ENCODE data around the gene LCA5.
"Not testable (repeated sequence)": the region's sequence is repeated elsewhere in the genome, so short reads cannot be mapped to it uniquely, and the experiment has no call there.

Gene LCA5

DNA sequence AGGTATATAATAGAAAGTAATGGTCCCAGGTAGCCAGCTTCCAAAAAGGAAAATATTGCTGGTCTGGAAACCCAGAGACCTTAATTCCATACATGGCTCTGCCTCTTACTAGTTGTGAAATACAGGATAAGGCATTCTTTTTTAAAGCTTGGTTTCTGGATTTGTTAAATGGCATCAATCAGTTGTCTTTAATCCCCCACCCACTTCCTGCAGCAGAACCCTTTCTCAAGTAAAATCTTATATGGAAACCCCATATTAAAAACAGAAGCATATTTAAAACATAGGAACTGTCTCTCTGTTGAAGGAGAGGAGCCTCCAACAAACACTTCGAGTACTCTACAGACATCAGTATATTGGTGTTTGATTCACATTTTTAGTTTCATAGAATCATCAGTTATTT, 6.2 kb upstream of the LCA5 start:
- no peak overlapping the region for H3K4me3 ChIP-seq (ENCODE audit: low read depth, low read length, poor library complexity, severe bottlenecking)
- H3K9ac ChIP-seq (ENCODE audit: low read length): no peak overlapping the region
- no peak overlapping the region for H2AFZ ChIP-seq (ENCODE audit: low read length)
- H3F3A ChIP-seq (ENCODE audit: insufficient read depth, low read length): no peaks in the 10 kb centered on the region
- no peaks in the 10 kb centered on the region for H3K4me1 ChIP-seq (ENCODE audit: insufficient read depth, low read length, severe bottlenecking)
- H3K27ac ChIP-seq (ENCODE audit: low read depth, low read length, poor library complexity, severe bottlenecking): no peak overlapping the region
- H3K79me2 ChIP-seq (ENCODE audit: insufficient read depth, low read length): no peaks in the 10 kb centered on the region
- no peaks in the 10 kb centered on the region for H3K36me3 ChIP-seq (ENCODE audit: insufficient read depth, low read length)
- no peaks in the 10 kb centered on the region for H3K9me3 ChIP-seq (ENCODE audit: low read length)
- no peaks in the 10 kb centered on the region for H3K27me3 ChIP-seq (ENCODE audit: insufficient read depth, low read length)
- H4K20me1 ChIP-seq (ENCODE audit: insufficient read depth, low read length): no peaks in the 10 kb centered on the region
- TF ChIP-seq, protein P1, sequence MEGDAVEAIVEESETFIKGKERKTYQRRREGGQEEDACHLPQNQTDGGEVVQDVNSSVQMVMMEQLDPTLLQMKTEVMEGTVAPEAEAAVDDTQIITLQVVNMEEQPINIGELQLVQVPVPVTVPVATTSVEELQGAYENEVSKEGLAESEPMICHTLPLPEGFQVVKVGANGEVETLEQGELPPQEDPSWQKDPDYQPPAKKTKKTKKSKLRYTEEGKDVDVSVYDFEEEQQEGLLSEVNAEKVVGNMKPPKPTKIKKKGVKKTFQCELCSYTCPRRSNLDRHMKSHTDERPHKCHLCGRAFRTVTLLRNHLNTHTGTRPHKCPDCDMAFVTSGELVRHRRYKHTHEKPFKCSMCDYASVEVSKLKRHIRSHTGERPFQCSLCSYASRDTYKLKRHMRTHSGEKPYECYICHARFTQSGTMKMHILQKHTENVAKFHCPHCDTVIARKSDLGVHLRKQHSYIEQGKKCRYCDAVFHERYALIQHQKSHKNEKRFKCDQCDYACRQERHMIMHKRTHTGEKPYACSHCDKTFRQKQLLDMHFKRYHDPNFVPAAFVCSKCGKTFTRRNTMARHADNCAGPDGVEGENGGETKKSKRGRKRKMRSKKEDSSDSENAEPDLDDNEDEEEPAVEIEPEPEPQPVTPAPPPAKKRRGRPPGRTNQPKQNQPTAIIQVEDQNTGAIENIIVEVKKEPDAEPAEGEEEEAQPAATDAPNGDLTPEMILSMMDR (IDR thresholded peaks at IDR 0.05; ENCODE audit: low read length): no peak
- no peak for TF ChIP-seq EZH2 (IDR thresholded peaks at IDR 0.05; ENCODE audit: borderline replicate concordance, low read length)
- no peaks in the 10 kb centered on the region for H3K9me2 ChIP-seq (ENCODE audit: low read depth, low read length)
- no peak overlapping the region for H3K4me2 ChIP-seq (ENCODE audit: low read length)

DNA sequence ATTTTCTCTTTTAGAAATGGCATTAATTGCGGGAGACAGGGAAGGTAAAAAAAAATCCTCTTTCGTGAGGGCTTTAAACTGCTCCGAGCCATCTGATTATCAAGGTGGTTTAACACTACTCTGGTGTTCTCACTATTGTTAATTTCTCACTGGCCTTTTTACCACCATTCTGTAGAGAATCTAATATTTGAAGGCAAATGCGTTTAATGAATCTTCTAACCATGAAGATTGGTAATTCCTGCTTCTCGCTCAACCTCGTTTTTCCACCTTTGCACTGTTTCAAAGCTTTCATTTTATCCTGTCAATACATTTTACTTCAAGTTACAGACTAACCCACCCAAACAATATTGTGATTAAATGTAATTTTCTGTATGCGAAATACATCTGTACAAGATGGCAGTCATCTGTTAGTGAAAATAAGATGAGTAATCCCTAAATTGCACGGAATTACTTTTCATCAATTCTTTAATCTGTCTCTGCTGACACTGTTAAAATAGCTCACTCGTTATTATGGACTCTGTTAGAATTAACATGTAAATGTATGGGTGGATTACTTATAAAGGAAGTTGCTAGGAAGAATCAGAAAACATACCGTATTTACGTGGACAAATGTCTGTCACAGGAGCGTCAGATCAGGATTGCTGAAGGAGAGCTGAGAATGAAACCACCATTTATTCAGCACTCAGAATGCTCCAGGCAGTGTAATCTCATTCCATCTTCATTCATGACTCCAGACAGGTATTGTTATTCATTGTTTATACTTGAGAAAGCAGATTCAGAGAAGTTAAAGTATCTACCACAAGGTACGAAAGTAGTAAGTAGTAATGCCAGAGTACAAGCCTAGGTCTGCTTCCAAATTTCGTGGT, 1.1 kb upstream of the LCA5 start:
- no peaks in the 10 kb centered on the region for H3K4me1 ChIP-seq (ENCODE audit: insufficient read depth, low read length, severe bottlenecking)
- H3K9me3 ChIP-seq (ENCODE audit: low read length): no peaks in the 10 kb centered on the region
- H3K9ac ChIP-seq (ENCODE audit: low read length): no peak overlapping the region
- no peaks in the 10 kb centered on the region for H3K36me3 ChIP-seq (ENCODE audit: insufficient read depth, low read length)
- H4K20me1 ChIP-seq (ENCODE audit: insufficient read depth, low read length): no peaks in the 10 kb centered on the region
- no peaks in the 10 kb centered on the region for H3K27me3 ChIP-seq (ENCODE audit: insufficient read depth, low read length)
- H3K4me2 ChIP-seq (ENCODE audit: low read length): no peak overlapping the region
- H2AFZ ChIP-seq (ENCODE audit: low read length): no peak overlapping the region
- no peak overlapping the region for H3K27ac ChIP-seq (ENCODE audit: low read depth, low read length, poor library complexity, severe bottlenecking)
- no peaks in the 10 kb centered on the region for H3K79me2 ChIP-seq (ENCODE audit: insufficient read depth, low read length)
- H3K9me2 ChIP-seq (ENCODE audit: low read depth, low read length): no peaks in the 10 kb centered on the region
- no peak overlapping the region for H3K4me3 ChIP-seq (ENCODE audit: low read depth, low read length, poor library complexity, severe bottlenecking)
- TF ChIP-seq, protein P1 (IDR thresholded peaks at IDR 0.05; ENCODE audit: low read length): no peak
- TF ChIP-seq EZH2 (IDR thresholded peaks at IDR 0.05; ENCODE audit: borderline replicate concordance, low read length): no peak
- H3F3A ChIP-seq (ENCODE audit: insufficient read depth, low read length): no peaks in the 10 kb centered on the region

DNA sequence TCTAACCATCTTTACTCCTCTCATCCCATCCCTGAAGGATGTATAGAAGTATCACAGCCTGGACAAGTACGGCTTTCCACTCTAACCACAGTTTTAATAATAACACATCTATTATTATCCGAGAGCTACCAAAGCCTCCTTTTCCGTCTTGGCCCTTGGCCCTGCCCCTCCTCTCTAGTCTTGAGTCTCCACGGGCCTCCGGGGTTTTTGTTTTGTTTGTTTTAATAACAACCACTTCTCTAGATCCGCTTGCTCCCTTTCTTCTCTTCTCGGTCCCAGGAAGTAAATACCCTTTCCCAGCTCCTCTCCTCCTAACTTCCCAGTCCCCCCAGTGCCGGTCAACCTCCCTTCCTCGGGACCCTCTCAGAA, 661 bp downstream of the LCA5 start:
- H3F3A ChIP-seq (ENCODE audit: insufficient read depth, low read length): no peaks in the 10 kb centered on the region
- TF ChIP-seq, protein P1 (IDR thresholded peaks at IDR 0.05; ENCODE audit: low read length): no peak
- no peak for TF ChIP-seq EZH2 (IDR thresholded peaks at IDR 0.05; ENCODE audit: borderline replicate concordance, low read length)
- H3K4me3 ChIP-seq (ENCODE audit: low read depth, low read length, poor library complexity, severe bottlenecking): no peak overlapping the region
- H3K4me2 ChIP-seq (ENCODE audit: low read length): no peak overlapping the region
- H3K27ac ChIP-seq (ENCODE audit: low read depth, low read length, poor library complexity, severe bottlenecking): no peak overlapping the region
- H3K27me3 ChIP-seq (ENCODE audit: insufficient read depth, low read length): no peaks in the 10 kb centered on the region
- no peak overlapping the region for H3K9ac ChIP-seq (ENCODE audit: low read length)
- no peaks in the 10 kb centered on the region for H3K79me2 ChIP-seq (ENCODE audit: insufficient read depth, low read length)
- H2AFZ ChIP-seq (ENCODE audit: low read length): no peak overlapping the region
- H3K9me2 ChIP-seq (ENCODE audit: low read depth, low read length): no peaks in the 10 kb centered on the region
- H3K9me3 ChIP-seq (ENCODE audit: low read length): no peaks in the 10 kb centered on the region
- H3K4me1 ChIP-seq (ENCODE audit: insufficient read depth, low read length, severe bottlenecking): no peaks in the 10 kb centered on the region
- H3K36me3 ChIP-seq (ENCODE audit: insufficient read depth, low read length): no peaks in the 10 kb centered on the region
- no peaks in the 10 kb centered on the region for H4K20me1 ChIP-seq (ENCODE audit: insufficient read depth, low read length)

DNA sequence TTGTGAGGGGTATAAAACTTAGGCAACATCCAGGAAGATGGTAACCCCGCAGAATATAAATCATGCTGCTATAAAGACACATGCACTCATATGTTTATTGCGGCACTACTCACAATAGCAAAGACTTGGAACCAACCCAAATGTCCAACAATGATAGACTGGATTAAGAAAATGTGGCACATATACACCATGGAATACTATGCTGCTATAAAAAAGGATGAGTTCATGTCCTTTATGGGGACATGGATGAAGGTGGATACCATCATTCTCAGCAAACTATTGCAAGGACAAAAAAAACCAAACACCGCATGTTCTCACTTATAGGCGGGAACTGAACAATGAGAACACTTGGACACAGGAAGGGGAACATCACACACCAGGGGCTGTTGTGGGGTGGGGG, 7.7 kb downstream of the LCA5 start:
- H3K4me1 ChIP-seq (ENCODE audit: insufficient read depth, low read length, severe bottlenecking); H3K27me3 ChIP-seq (ENCODE audit: insufficient read depth, low read length); H3K79me2 ChIP-seq (ENCODE audit: insufficient read depth, low read length); H3K4me3 ChIP-seq (ENCODE audit: low read depth, low read length, poor library complexity, severe bottlenecking); H3F3A ChIP-seq (ENCODE audit: insufficient read depth, low read length); H3K9ac ChIP-seq (ENCODE audit: low read length); H3K9me2 ChIP-seq (ENCODE audit: low read depth, low read length); H3K9me3 ChIP-seq (ENCODE audit: low read length); H3K4me2 ChIP-seq (ENCODE audit: low read length); H3K27ac ChIP-seq (ENCODE audit: low read depth, low read length, poor library complexity, severe bottlenecking); H4K20me1 ChIP-seq (ENCODE audit: insufficient read depth, low read length); H2AFZ ChIP-seq (ENCODE audit: low read length); H3K36me3 ChIP-seq (ENCODE audit: insufficient read depth, low read length): not testable (repeated sequence)
